Activated naive CD8-positive, alpha-beta T cell treated with anti-CD3 and anti-CD28 coated beads, Interleukin-2, amount 50 U/mL, for 24 hours (primary cell): ENCODE results near the gene NTRK2.
A peak's percentile ranks its signal among the peaks of the same experiment; 100 is the strongest.

Source experiments
- ATAC-seq: fragments of 150-1000 bp; cut with Tn5 transposase; one replicate; pipeline ENCODE4 v1.10.0; 2021
- DNase-seq: peaks from one replicate; pipeline ENCODE4 v3.0.0; 2021
- H3K27ac Mint-ChIP-seq: one replicate; pipeline ENCODE4 v1.8.0; 2021; ENCODE audit warnings: mild to moderate bottlenecking, mixed read lengths
- H3K27me3 Mint-ChIP-seq: one replicate; pipeline ENCODE4 v1.8.0; 2021; ENCODE audit warnings: mixed read lengths
- H3K36me3 Mint-ChIP-seq: one replicate; pipeline ENCODE4 v1.8.0; 2021; ENCODE audit warnings: low read depth, mixed read lengths
- H3K4me1 Mint-ChIP-seq: one replicate; pipeline ENCODE4 v1.8.0; 2021; ENCODE audit warnings: mixed read lengths
- H3K4me3 Mint-ChIP-seq: one replicate; pipeline ENCODE4 v1.8.0; 2021; ENCODE audit warnings: mild to moderate bottlenecking, moderate library complexity, mixed read lengths
- H3K9me3 Mint-ChIP-seq: one replicate; pipeline ENCODE4 v1.8.0; 2021; ENCODE audit warnings: mixed read lengths

Gene NTRK2

DNA sequence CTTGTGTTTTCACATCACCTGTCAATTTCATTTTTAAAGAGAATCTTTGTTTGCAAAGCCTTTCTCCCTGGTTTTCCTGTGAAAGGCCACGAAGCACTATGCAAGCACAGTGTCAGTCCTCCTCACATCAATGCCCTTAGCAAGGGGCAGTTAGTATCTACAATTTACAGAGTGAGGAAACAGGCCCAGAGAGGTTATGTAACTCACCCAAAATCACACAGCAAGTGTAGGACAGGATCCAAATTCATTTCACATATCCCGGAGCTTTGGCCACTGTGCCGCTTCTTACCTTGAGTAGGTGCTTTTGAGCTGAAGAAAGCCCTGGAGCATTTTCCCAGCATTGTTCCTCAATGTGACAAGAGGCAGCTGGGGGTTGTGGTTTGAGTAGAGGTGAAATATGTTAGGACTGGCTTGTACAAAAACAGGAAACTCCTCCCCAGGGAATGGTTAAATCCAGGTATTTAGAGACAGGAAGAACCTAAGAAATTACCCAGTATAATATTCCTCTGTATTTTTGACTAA lies 283.8 kb downstream of the NTRK2 start:
- Mint-ChIP-seq H3K27me3 (peaks cover 13% of the 10 kb centered on the region), H3K4me3 (no peak overlapping the region), H3K4me1 (no peaks in the 10 kb centered on the region), H3K9me3 (no peaks in the 10 kb centered on the region), H3K36me3 (no peaks in the 10 kb centered on the region), H3K27ac (no peak overlapping the region)
- ATAC-seq (no peak), DNase-seq (no peak)

- ATAC-seq (peak; percentile 40), DNase-seq (peak; percentile 60)
- no peaks in the 10 kb centered on the region for H3K9me3 Mint-ChIP-seq
- H3K36me3 Mint-ChIP-seq = no peaks in the 10 kb centered on the region
- no peaks in the 10 kb centered on the region for H3K4me1 Mint-ChIP-seq
- peaks cover 13% of the 10 kb centered on the region for H3K27me3 Mint-ChIP-seq
- H3K27ac Mint-ChIP-seq = no peak overlapping the region
- H3K4me3 Mint-ChIP-seq = no peak overlapping the region
Measured at GRCh38 chr9:84953797-84954705, 284.5 kb downstream of the NTRK2 start.

DNA sequence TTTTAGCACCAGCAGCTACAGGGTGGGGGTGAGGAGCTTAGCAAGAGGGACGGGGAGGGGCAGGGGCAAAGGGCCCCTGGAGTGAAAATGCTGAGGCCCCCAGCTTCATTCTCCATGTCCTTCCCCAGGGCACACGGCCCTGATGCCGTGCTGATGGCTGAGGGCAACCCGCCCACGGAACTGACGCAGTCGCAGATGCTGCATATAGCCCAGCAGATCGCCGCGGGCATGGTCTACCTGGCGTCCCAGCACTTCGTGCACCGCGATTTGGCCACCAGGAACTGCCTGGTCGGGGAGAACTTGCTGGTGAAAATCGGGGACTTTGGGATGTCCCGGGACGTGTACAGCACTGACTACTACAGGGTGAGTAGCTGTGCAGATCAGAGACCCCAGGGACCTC lies 285.6 kb downstream of the NTRK2 start:
- no peak for DNase-seq
- peaks cover 13% of the 10 kb centered on the region for H3K27me3 Mint-ChIP-seq
- H3K27ac Mint-ChIP-seq = no peak overlapping the region
- H3K4me3 Mint-ChIP-seq = no peak overlapping the region
- H3K4me1 Mint-ChIP-seq = no peaks in the 10 kb centered on the region
- ATAC-seq = no peak
- H3K9me3 Mint-ChIP-seq = no peaks in the 10 kb centered on the region
- no peaks in the 10 kb centered on the region for H3K36me3 Mint-ChIP-seq

GRCh38 chr9:84955971-84956370 lies 286.4 kb downstream of the NTRK2 start:
- H3K4me1 Mint-ChIP-seq = no peaks in the 10 kb centered on the region
- DNase-seq (no peak), ATAC-seq (no peak)
- H3K27ac Mint-ChIP-seq = no peak overlapping the region
- no peaks in the 10 kb centered on the region for H3K36me3 Mint-ChIP-seq
- H3K4me3 Mint-ChIP-seq = no peak overlapping the region
- H3K27me3 Mint-ChIP-seq = peaks cover 13% of the 10 kb centered on the region
- no peaks in the 10 kb centered on the region for H3K9me3 Mint-ChIP-seq

DNA sequence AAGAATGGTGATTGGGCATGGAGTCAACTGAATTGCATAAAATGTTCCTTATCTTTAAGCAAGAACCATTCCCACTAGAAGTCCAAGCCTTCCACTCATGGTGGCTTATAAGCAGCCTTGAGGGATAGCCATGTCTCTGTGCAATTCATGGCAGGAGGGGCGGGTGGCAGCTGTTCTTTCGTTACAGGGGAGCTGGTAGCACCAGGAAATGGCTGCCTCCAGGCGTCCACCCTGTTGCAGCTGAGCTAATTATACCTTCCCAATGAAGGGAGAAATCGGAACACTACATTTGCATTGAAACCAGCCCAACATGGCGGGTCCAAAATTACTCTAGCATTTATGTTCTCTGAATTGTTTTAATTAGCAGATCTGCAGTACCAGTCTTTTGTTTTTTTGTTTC lies 289.8 kb downstream of the NTRK2 start:
- Mint-ChIP-seq H3K4me1 (no peaks in the 10 kb centered on the region), H3K4me3 (no peak overlapping the region), H3K9me3 (no peaks in the 10 kb centered on the region), H3K27me3 (peaks cover 6% of the 10 kb centered on the region), H3K36me3 (no peaks in the 10 kb centered on the region), H3K27ac (no peak overlapping the region)
- ATAC-seq (no peak), DNase-seq (no peak)

DNA sequence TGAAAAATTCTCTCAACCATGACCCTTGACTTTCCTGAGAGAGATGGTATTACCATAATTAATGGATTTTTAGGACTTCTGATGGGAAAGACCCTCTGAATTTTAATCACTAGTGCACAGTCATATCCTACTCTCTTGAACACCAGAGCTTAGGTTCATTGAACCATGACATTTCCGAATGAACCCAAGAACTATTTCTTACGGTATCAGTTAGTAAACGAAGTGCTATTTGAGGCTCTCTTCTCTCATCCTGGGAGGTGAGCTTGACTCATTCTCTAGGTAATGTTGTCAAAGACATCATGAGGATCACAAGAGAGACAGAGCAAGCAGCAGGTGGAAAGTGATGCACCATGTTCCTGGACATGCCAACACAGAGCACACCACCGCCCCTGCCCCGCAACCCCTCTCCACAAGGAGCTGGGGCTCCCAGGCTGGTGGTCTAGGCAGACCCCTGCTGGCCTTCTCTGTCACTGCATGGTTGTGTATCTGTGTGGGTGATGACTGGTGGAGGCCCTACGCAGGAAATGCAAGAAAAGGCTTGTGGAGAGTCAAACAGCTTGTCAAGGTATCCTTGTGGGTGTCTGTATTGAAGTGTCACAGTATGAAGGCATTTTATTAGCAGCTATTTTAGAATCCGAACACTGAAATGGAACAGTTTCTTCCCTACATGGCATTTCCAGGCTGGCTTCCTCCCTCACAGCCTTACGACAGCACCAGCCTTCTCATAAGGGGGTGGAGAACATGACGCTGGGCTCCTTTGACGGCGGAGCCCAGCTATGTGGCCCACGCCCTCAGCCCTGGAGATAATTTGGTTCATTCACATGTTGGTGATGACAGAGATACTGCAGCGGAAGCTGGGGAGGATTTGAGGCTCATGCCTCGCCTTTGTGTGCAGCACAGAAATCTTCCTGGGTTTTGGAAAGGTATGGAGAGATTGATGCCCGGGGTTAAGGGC lies 297.6 kb downstream of the NTRK2 start:
- ATAC-seq = no peak
- Mint-ChIP-seq H3K36me3 (no peaks in the 10 kb centered on the region), H3K9me3 (no peaks in the 10 kb centered on the region), H3K27ac (no peak overlapping the region), H3K4me1 (no peaks in the 10 kb centered on the region), H3K27me3 (no peaks in the 10 kb centered on the region), H3K4me3 (no peak overlapping the region)
- no peak for DNase-seq

- no peak for ATAC-seq
- H3K27me3 Mint-ChIP-seq = no peaks in the 10 kb centered on the region
- no peaks in the 10 kb centered on the region for H3K36me3 Mint-ChIP-seq
- no peak overlapping the region for H3K4me3 Mint-ChIP-seq
- H3K27ac Mint-ChIP-seq = no peak overlapping the region
- H3K9me3 Mint-ChIP-seq = no peaks in the 10 kb centered on the region
- DNase-seq = no peak
- no peaks in the 10 kb centered on the region for H3K4me1 Mint-ChIP-seq
Measured at GRCh38 chr9:84969084-84969483, 299.6 kb downstream of the NTRK2 start.

GRCh38 chr9:84969736-84970135 lies 300.2 kb downstream of the NTRK2 start:
- Mint-ChIP-seq H3K27ac (no peak overlapping the region), H3K27me3 (no peaks in the 10 kb centered on the region), H3K4me3 (no peak overlapping the region), H3K9me3 (no peaks in the 10 kb centered on the region), H3K4me1 (no peaks in the 10 kb centered on the region), H3K36me3 (no peaks in the 10 kb centered on the region)
- DNase-seq = no peak
- ATAC-seq = no peak

DNA sequence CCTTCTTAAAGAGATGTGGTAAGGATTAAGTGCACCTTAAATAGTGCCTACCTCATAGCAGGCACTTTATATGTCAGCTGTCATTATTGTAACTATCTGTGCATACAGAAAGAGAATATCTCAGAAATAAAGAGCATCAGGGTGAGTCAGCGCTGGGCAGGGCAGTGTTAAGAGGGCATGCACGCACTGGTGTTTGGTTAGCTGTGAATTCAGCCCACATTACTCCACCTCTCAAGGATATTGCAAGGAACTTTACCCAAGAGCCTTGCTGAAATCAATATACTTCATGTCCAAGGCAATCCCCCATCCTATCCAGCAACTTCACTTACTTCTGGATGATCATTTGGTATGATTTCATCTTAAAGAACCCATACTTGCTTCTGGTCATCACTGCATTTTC lies 300.9 kb downstream of the NTRK2 start:
- no peaks in the 10 kb centered on the region for H3K27me3 Mint-ChIP-seq
- ATAC-seq = no peak
- H3K9me3 Mint-ChIP-seq = no peaks in the 10 kb centered on the region
- no peak overlapping the region for H3K4me3 Mint-ChIP-seq
- no peaks in the 10 kb centered on the region for H3K36me3 Mint-ChIP-seq
- DNase-seq = no peak
- no peak overlapping the region for H3K27ac Mint-ChIP-seq
- no peaks in the 10 kb centered on the region for H3K4me1 Mint-ChIP-seq

DNA sequence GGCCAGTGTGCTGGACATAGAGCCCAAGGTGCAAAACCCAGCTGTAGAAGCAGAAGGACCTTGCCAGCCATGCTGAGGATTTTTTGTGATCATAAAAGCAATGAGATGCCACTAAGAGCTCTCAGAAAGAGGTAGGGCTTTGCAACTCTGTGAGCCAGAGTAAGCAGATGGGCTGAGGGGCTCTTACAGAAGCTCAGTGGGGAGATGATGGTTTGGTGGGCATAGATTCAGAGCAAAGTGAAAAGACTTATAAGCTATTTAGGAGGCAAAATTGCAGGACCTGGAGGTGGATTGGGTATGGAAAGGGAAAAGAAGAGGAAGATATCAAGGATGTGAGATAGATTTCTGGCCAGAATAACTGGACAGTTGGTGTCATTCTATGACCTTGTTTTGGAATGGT lies 302.0 kb downstream of the NTRK2 start:
- H3K27me3 Mint-ChIP-seq = no peaks in the 10 kb centered on the region
- H3K27ac Mint-ChIP-seq = no peak overlapping the region
- DNase-seq (no peak), ATAC-seq (no peak)
- no peaks in the 10 kb centered on the region for H3K36me3 Mint-ChIP-seq
- H3K4me1 Mint-ChIP-seq = no peaks in the 10 kb centered on the region
- H3K9me3 Mint-ChIP-seq = no peaks in the 10 kb centered on the region
- H3K4me3 Mint-ChIP-seq = no peak overlapping the region

DNA sequence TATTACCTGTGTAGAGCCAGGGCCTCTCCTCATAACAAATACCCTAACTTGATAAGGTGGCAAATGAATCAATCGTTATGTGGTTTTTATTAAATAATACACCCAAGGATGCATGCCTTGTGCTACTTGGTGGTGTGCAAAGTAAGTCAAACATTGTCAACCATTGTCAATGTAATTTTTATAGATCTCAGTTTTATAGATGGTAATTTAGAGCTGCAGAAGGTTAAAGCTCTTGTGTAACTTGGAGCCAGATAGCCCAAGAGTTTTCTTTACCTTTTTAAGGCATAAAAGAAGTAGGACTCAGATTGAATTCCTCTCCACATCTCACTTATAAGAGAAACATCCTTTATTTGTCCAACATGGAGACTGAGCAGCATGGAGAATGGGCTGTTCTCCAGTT lies 304.7 kb downstream of the NTRK2 start:
- H3K4me3 Mint-ChIP-seq = no peak overlapping the region
- no peaks in the 10 kb centered on the region for H3K36me3 Mint-ChIP-seq
- no peak for DNase-seq
- H3K4me1 Mint-ChIP-seq = no peaks in the 10 kb centered on the region
- ATAC-seq = no peak
- no peaks in the 10 kb centered on the region for H3K27me3 Mint-ChIP-seq
- H3K9me3 Mint-ChIP-seq = no peaks in the 10 kb centered on the region
- no peak overlapping the region for H3K27ac Mint-ChIP-seq

DNA sequence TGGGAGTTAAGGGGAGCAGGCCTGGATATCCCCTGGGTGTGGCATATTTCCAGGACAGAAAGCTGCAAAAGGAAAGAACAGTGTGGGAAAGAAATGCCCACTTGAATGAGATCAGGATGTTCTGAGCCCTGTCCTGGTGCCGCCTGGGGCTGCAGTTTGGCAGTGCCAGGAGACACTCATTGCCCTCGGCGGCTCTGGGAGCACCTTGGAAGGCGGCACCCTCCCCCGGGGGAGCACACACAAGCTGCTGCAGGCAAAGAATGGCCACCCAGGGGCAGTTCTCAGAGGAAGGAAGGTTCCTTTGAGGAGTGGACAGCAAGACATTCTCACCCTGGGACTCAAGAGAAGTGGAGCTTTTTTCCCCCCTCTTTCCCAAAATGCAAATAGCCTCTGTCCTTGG lies 305.3 kb downstream of the NTRK2 start:
- H3K9me3 Mint-ChIP-seq = no peaks in the 10 kb centered on the region
- H3K4me1 Mint-ChIP-seq = no peaks in the 10 kb centered on the region
- no peaks in the 10 kb centered on the region for H3K36me3 Mint-ChIP-seq
- H3K27me3 Mint-ChIP-seq = no peaks in the 10 kb centered on the region
- ATAC-seq (no peak), DNase-seq (no peak)
- H3K4me3 Mint-ChIP-seq = no peak overlapping the region
- no peak overlapping the region for H3K27ac Mint-ChIP-seq

- Mint-ChIP-seq H3K27ac (no peak overlapping the region), H3K9me3 (no peaks in the 10 kb centered on the region), H3K4me1 (no peaks in the 10 kb centered on the region), H3K27me3 (no peaks in the 10 kb centered on the region), H3K4me3 (no peak overlapping the region), H3K36me3 (no peaks in the 10 kb centered on the region)
- DNase-seq = no peak
- ATAC-seq = no peak
Measured at GRCh38 chr9:84975926-84976325, 306.4 kb downstream of the NTRK2 start.

- Mint-ChIP-seq H3K27me3 (peaks cover 3% of the 10 kb centered on the region), H3K27ac (no peak overlapping the region), H3K4me3 (no peak overlapping the region), H3K4me1 (no peaks in the 10 kb centered on the region), H3K36me3 (no peaks in the 10 kb centered on the region), H3K9me3 (no peaks in the 10 kb centered on the region)
- DNase-seq (no peak), ATAC-seq (no peak)
Measured at GRCh38 chr9:84978661-84979060, 309.1 kb downstream of the NTRK2 start.

DNA sequence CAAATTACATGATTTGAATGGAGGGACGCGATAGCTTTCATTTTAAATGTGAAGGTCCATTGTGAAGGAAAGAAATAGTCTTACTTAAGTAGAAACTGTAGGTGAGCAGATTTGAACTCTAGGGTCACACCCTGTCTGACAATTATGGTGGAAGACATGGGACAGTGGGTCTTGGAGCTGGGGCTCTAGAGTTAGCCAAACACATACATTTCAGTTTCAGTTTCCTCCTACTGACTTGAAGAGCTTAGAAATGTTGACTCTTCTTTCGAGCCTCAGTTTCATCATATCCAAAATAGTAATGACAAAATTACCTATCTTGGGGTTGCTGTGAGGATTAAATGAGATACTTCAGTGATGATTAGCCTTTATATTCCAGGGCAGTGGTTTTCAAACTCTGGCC lies 314.2 kb downstream of the NTRK2 start:
- no peaks in the 10 kb centered on the region for H3K4me1 Mint-ChIP-seq
- DNase-seq = no peak
- H3K36me3 Mint-ChIP-seq = no peaks in the 10 kb centered on the region
- H3K27ac Mint-ChIP-seq = no peak overlapping the region
- ATAC-seq = no peak
- H3K27me3 Mint-ChIP-seq = peaks cover 3% of the 10 kb centered on the region
- no peaks in the 10 kb centered on the region for H3K9me3 Mint-ChIP-seq
- H3K4me3 Mint-ChIP-seq = no peak overlapping the region
